ENCODE measurements around the gene KCNJ10.

DNA sequence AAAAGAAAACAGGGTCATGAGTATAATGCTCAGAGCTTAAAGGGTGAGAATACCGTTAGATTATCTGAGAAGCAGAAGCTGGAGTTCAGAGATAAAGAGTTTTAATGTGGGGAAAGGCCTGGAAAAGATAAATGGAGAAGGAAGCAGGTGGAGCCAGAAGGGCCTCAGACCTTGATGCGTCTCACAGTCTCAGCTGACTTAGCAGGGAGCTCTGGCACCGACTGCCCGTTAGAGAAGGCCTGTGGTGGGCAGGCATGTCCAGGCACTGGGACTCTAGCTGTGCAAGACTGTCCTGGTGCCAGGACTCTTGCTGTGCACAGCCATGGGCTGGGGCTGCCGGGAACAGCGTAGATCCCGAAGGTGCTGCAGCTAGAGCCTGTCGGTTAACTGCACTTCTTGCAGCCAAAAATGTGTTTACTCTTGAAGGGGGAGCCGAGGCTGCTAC lies 112.1 kb downstream of the KCNJ10 start:
- TF ChIP-seq, protein P1, sequence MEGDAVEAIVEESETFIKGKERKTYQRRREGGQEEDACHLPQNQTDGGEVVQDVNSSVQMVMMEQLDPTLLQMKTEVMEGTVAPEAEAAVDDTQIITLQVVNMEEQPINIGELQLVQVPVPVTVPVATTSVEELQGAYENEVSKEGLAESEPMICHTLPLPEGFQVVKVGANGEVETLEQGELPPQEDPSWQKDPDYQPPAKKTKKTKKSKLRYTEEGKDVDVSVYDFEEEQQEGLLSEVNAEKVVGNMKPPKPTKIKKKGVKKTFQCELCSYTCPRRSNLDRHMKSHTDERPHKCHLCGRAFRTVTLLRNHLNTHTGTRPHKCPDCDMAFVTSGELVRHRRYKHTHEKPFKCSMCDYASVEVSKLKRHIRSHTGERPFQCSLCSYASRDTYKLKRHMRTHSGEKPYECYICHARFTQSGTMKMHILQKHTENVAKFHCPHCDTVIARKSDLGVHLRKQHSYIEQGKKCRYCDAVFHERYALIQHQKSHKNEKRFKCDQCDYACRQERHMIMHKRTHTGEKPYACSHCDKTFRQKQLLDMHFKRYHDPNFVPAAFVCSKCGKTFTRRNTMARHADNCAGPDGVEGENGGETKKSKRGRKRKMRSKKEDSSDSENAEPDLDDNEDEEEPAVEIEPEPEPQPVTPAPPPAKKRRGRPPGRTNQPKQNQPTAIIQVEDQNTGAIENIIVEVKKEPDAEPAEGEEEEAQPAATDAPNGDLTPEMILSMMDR (IDR thresholded peaks at IDR 0.05; ENCODE audit: low read length), result no peak
- no peak for TF ChIP-seq EZH2 (IDR thresholded peaks at IDR 0.05; ENCODE audit: borderline replicate concordance, low read length)
